K562 (cell line): ENCODE measurements around the gene ARHGAP10. TPM values are rescaled to one million over a fixed set of nuclear protein-coding genes. Genes with fewer than 3 reads are reported as not detected.

Source experiments
- ASH1L ChIP-seq: fragments of 450-650 bp; IDR thresholded peaks from 2 replicates; pipeline ENCODE4 v1.6.1; 2018; ENCODE audit warnings: borderline replicate concordance, mild to moderate bottlenecking, low read depth; ENCODE audit not compliant: partially characterized antibody
- FOXA1 ChIP-seq: fragments of 450-650 bp; IDR thresholded peaks from 2 replicates; pipeline ENCODE4 v1.6.1; 2016; ENCODE audit warnings: mild to moderate bottlenecking, borderline replicate concordance
- NBN ChIP-seq: fragments of 450-650 bp; IDR thresholded peaks from 2 replicates; pipeline ENCODE4 v1.6.1; 2016; ENCODE audit warnings: low read depth, mild to moderate bottlenecking
- ZNF507 ChIP-seq: conservative IDR thresholded peaks from 2 replicates; pipeline ENCODE4 v1.6.1; 2017; ENCODE audit warnings: missing genetic modification characterization, missing compliant biosample characterization
- polyA plus RNA-seq, 8 experiments: library from polyadenylated mRNA; depleted of rRNA in 4 of 8; stranded (reverse) in 5 of 8; unstranded in 3 of 8; fragments of >200 nt; fragmentation: Nextera tagmentation in 2 of 8; fragmentation: Illumina TruSeq in 1 of 8; extraction: Ambion mirVana in 2 of 8; extraction: Trizol in 1 of 8; gene quantifications; 2 replicates each; pipeline versions ENCODE4 v1.2.1 to v1.2.3, GENCODE V29; 2011 to 2014; ENCODE audit warnings: inconsistent platforms in 1 of 8, missing spikeins in 1 of 8
- total RNA-seq, 7 experiments: library from RNA; depleted of rRNA in 6 of 7; stranded (reverse); fragments of >200 nt in 6 of 7; fragmentation: Illumina TruSeq in 2 of 7; extraction: Trizol in 2 of 7; gene quantifications; 2 replicates each; pipeline versions ENCODE4 v1.2.1 to v1.2.3, GENCODE V29; 2011 to 2021; ENCODE audit warnings: low replicate concordance in 1 of 7
- TF ChIP-seq, protein P1 (sequence below): fragments of 250-450 bp; sonication (Bioruptor Pico); IDR thresholded peaks from 2 replicates; pipeline ENCODE4 v1.5.0; 2021; ENCODE audit warnings: mild to moderate bottlenecking, borderline replicate concordance
- TF ChIP-seq, protein P2 (sequence below): fragments of 450-650 bp; IDR thresholded peaks from 2 replicates; pipeline ENCODE4 v1.6.1; 2016; ENCODE audit warnings: mild to moderate bottlenecking

ARHGAP10 gene
- total and polyA plus RNA-seq, 9 of the 15 experiments (the other 6 are each of a cell fraction or from before 2014, with no cell fraction given) = 0.03 to 0.22 (median 0.06) TPM; not detected in 3

DNA sequence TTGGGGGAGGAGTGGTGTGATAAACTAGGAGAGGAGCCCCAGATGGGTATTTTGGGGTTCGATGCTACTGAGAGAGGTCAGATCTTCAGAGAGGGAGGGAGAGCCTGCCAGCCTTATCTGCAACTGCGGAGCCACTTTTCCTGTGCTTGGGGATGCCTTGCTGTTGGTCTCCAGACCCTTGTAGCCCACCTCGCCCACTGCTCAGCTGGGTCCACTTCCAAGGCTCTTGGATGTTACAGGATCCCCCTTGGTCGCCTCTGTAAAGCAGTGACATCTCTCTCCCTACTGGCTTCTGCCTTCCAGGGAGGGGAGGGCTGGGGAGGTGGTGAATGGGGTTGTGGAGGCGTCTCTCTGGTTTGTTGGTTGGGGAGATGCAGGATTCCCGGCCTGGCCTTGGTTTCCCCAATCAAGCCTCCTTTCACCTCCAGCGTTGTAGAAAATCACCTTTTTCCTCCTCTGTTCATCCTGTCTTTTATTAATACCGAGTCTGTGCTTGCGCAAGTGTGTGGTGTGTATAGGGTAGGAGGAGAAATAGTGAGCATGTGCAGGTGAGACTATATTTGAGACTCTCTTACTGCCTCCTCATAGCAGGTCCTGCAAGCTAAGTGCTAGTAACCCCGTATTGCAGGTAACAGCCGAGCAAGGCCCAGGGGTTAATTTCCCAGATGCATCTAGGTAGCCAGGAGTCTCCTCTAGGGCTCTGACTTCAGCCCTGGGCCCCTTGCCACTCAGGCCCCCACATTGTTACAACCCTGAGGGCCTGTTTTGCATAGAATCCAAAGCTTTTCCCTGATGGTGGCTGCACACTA lies 337.4 kb downstream of the ARHGAP10 start (continued):
- TF ChIP-seq, protein P1, sequence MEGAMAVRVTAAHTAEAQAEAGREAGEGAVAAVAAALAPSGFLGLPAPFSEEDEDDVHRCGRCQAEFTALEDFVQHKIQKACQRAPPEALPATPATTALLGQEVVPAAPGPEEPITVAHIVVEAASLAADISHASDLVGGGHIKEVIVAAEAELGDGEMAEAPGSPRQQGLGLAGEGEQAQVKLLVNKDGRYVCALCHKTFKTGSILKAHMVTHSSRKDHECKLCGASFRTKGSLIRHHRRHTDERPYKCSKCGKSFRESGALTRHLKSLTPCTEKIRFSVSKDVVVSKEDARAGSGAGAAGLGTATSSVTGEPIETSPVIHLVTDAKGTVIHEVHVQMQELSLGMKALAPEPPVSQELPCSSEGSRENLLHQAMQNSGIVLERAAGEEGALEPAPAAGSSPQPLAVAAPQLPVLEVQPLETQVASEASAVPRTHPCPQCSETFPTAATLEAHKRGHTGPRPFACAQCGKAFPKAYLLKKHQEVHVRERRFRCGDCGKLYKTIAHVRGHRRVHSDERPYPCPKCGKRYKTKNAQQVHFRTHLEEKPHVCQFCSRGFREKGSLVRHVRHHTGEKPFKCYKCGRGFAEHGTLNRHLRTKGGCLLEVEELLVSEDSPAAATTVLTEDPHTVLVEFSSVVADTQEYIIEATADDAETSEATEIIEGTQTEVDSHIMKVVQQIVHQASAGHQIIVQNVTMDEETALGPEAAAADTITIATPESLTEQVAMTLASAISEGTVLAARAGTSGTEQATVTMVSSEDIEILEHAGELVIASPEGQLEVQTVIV (CRISPR knock-in tag) = no peak
- TF ChIP-seq, protein P2, sequence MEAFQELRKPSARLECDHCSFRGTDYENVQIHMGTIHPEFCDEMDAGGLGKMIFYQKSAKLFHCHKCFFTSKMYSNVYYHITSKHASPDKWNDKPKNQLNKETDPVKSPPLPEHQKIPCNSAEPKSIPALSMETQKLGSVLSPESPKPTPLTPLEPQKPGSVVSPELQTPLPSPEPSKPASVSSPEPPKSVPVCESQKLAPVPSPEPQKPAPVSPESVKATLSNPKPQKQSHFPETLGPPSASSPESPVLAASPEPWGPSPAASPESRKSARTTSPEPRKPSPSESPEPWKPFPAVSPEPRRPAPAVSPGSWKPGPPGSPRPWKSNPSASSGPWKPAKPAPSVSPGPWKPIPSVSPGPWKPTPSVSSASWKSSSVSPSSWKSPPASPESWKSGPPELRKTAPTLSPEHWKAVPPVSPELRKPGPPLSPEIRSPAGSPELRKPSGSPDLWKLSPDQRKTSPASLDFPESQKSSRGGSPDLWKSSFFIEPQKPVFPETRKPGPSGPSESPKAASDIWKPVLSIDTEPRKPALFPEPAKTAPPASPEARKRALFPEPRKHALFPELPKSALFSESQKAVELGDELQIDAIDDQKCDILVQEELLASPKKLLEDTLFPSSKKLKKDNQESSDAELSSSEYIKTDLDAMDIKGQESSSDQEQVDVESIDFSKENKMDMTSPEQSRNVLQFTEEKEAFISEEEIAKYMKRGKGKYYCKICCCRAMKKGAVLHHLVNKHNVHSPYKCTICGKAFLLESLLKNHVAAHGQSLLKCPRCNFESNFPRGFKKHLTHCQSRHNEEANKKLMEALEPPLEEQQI = no peak
- no peak for TF ChIP-seq FOXA1
- no peak for TF ChIP-seq ASH1L
- no peak for TF ChIP-seq NBN
- TF ChIP-seq ZNF507 (tag) = no peak
